Chondrocyte (in vitro differentiated cells): ENCODE measurements around the gene NTN1. TPM values are rescaled to one million over a fixed set of nuclear protein-coding genes. Genes with fewer than 3 reads are reported as not detected.

Experiments
- DNase-seq: peaks from one replicate; pipeline ENCODE4 v3.0.0; 2021; ENCODE audit warnings: mixed read lengths, low spot score
- H3K27ac Mint-ChIP-seq: one replicate; pipeline ENCODE4 v1.8.0; 2021; ENCODE audit warnings: mild to moderate bottlenecking, moderate library complexity, mixed read lengths; ENCODE audit not compliant: unreplicated experiment
- H3K27me3 Mint-ChIP-seq: 2 replicates; pipeline ENCODE4 v1.8.0; 2021; ENCODE audit warnings: low read depth, mixed read lengths
- H3K36me3 Mint-ChIP-seq: 2 replicates; pipeline ENCODE4 v1.8.0; 2021; ENCODE audit warnings: low read depth, mixed read lengths
- H3K4me1 Mint-ChIP-seq: 2 replicates; pipeline ENCODE4 v1.8.0; 2021; ENCODE audit warnings: low read depth, mild to moderate bottlenecking, mixed read lengths
- H3K4me3 Mint-ChIP-seq: one replicate; pipeline ENCODE4 v1.8.0; 2021; ENCODE audit warnings: mild to moderate bottlenecking, moderate library complexity, mixed read lengths; ENCODE audit not compliant: unreplicated experiment
- H3K9me3 Mint-ChIP-seq: 2 replicates; pipeline ENCODE4 v1.8.0; 2021; ENCODE audit warnings: low read depth, mixed read lengths
- total RNA-seq: library from RNA; stranded (reverse); gene quantifications from 3 replicates; pipeline ENCODE4 v1.2.1, GENCODE V29; 2021
- TF ChIP-seq, protein P1 (sequence below): fragments of 200-600 bp; sonication (generic); IDR thresholded peaks from 2 replicates; pipeline ENCODE4 v1.5.0; 2021; ENCODE audit warnings: antibody characterized with exemption, mild to moderate bottlenecking, moderate library complexity

Gene NTN1
- total RNA-seq, 1 donor from 2014 or later, result 4.0 TPM

DNA sequence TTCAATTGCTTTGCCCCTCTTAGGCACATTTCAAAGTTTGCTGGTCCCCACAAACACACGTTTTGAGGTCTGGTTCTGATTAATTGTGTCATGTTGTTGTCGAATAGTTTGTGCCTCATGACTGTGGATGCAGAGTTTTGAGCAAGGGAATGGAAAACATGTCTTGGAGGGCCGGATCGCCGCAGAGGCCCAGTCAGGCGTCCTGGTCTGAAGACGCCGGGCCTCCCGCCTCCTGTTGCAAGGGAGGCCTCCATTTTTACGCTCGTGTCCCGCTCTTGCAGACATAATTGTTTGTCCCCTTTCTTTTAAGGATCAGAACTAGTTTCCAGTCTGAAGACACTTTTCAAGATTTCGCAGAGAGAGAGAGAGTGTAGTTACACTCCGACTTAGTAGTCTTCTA is 3.2 kb downstream of the NTN1 start:
- TF ChIP-seq, protein P1, sequence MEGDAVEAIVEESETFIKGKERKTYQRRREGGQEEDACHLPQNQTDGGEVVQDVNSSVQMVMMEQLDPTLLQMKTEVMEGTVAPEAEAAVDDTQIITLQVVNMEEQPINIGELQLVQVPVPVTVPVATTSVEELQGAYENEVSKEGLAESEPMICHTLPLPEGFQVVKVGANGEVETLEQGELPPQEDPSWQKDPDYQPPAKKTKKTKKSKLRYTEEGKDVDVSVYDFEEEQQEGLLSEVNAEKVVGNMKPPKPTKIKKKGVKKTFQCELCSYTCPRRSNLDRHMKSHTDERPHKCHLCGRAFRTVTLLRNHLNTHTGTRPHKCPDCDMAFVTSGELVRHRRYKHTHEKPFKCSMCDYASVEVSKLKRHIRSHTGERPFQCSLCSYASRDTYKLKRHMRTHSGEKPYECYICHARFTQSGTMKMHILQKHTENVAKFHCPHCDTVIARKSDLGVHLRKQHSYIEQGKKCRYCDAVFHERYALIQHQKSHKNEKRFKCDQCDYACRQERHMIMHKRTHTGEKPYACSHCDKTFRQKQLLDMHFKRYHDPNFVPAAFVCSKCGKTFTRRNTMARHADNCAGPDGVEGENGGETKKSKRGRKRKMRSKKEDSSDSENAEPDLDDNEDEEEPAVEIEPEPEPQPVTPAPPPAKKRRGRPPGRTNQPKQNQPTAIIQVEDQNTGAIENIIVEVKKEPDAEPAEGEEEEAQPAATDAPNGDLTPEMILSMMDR, result no peak
- H3K36me3 Mint-ChIP-seq, result no peaks in the 10 kb centered on the region
- no peak overlapping the region for H3K27ac Mint-ChIP-seq
- no peak overlapping the region for H3K4me3 Mint-ChIP-seq
- no peaks in the 10 kb centered on the region for H3K9me3 Mint-ChIP-seq
- peaks cover 14% of the 10 kb centered on the region for H3K4me1 Mint-ChIP-seq
- DNase-seq, result no peak
- H3K27me3 Mint-ChIP-seq, result peaks cover 29% of the 10 kb centered on the region

DNA sequence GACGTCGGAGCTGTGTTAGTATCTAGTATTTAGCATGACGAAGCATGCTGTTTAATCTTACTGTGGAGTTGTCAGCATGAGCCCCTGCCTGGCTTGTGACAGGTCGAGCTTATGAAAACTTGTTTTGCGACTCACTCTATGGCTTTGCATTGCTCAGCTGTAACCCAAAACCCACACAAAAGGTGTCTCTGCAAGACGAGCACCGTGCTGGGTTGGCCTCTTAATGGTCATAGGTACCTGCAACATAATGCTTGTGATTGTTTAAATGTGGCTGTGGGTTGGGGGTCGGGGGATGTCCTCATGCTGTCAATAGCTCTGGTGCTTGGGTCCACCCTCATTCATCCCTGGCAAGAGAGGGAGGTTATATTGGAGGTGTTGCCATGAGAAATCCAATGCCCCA is 5.4 kb downstream of the NTN1 start:
- H3K27ac Mint-ChIP-seq, result no peak overlapping the region
- H3K9me3 Mint-ChIP-seq, result no peaks in the 10 kb centered on the region
- peaks cover 44% of the 10 kb centered on the region for H3K27me3 Mint-ChIP-seq
- DNase-seq, result no peak
- no peaks in the 10 kb centered on the region for H3K36me3 Mint-ChIP-seq
- no peak overlapping the region for H3K4me3 Mint-ChIP-seq
- H3K4me1 Mint-ChIP-seq, result peaks cover 14% of the 10 kb centered on the region
- TF ChIP-seq, protein P1, result no peak

DNA sequence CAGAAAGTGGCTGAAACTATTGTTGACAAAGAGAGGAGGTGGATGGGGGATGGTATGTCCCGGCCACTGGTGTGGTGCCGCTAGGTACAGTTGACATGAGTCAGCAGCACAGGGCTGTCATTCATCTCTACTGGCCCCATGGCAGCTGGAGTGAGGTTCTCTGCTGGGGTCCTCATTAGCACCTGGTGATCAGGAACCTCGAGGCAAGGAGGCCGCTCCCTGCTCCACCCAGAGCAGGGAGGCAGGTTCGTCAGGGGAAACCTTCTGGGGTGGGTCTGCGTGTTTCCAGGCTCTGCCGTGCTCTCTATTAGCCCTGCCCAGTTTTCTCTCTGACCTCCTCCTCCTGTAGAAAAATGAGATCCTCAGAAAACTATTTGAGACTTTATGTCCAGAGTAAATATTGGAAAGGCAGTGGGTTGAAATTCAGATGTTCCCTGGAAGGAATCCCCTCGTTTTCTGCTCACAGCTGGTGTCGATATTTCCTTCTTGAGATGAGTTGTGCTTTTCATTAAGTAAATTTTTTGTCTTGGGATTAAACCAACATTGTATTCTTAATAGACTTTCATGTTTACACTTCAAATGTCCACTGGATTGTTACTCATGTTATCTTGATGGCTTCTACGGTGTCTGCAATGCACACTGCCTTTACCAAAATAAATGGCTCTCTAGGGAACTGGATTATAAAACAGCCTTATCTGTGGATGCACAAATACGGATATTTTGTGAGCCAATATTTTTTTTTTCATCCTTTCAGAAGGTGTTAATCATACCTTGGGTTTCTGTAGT is 7.1 kb downstream of the NTN1 start:
- DNase-seq, result no peak
- peaks cover 8% of the 10 kb centered on the region for H3K4me1 Mint-ChIP-seq
- no peaks in the 10 kb centered on the region for H3K36me3 Mint-ChIP-seq
- H3K9me3 Mint-ChIP-seq, result no peaks in the 10 kb centered on the region
- H3K4me3 Mint-ChIP-seq, result no peak overlapping the region
- peaks cover 45% of the 10 kb centered on the region for H3K27me3 Mint-ChIP-seq
- H3K27ac Mint-ChIP-seq, result no peak overlapping the region
- TF ChIP-seq, protein P1, result no peak

DNA sequence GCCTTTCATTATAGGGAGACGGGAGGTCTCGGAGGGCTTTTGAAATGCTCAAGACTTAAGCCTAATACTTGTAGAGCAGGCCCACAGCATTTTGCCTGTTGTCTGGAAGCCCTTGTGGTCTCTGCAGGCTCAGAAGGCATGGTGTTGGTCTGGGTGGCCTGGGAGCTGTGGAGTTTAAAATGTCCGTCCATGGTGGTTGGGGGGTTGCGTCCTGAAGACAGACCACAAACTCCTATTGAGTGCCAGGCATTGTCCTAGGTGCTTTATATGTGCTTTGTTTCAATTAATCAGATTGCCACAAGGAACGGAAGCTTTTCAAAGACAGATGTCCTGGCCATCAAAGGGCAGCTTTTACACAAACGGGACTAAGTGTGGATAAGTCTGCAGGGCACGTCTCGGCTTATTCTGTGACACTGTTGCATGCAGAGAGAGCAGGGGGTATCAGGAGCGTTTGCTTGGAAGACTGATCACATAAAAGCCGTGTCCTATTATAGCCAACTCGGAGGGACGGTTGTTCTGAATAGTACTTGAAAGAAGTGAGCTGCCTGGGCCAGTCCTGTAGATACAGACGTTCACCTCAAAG is 7.8 kb downstream of the NTN1 start:
- no peak for DNase-seq
- H3K4me3 Mint-ChIP-seq, result no peak overlapping the region
- peaks cover 8% of the 10 kb centered on the region for H3K4me1 Mint-ChIP-seq
- no peak overlapping the region for H3K27ac Mint-ChIP-seq
- TF ChIP-seq, protein P1, result no peak
- H3K27me3 Mint-ChIP-seq, result peaks cover 40% of the 10 kb centered on the region
- no peaks in the 10 kb centered on the region for H3K9me3 Mint-ChIP-seq
- H3K36me3 Mint-ChIP-seq, result no peaks in the 10 kb centered on the region

DNA sequence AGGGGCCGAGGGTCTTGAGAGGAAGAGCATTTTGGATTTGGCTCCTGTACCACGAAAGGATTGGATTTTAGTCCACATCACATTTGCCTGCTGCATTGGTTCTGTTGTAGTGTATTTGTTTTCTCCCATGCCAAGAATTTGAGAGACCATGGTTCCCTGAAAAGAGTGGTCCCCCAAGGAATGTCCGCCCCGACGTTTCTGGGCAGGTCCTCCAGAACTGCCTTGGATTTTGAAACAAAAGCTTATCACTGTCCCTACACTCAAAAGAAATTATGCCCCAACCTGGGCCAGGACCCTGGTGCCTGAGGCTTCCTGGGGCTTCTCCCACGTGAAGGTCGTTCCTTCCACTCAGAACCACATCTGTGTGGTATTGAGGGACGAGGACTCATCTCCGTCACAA is 10.8 kb downstream of the NTN1 start:
- H3K4me3 Mint-ChIP-seq, result no peak overlapping the region
- peaks cover 29% of the 10 kb centered on the region for H3K27me3 Mint-ChIP-seq
- H3K27ac Mint-ChIP-seq, result no peak overlapping the region
- peaks cover 8% of the 10 kb centered on the region for H3K4me1 Mint-ChIP-seq
- DNase-seq, result no peak
- TF ChIP-seq, protein P1, result no peak
- H3K36me3 Mint-ChIP-seq, result peaks cover under 1% of the 10 kb centered on the region
- peaks cover 4% of the 10 kb centered on the region for H3K9me3 Mint-ChIP-seq
